Stimulated activated CD4-positive, alpha-beta T cell treated with anti-CD3 and anti-CD28 coated beads, Interleukin-4, amount 100 ng/mL, for 48 hours (primary cell): ENCODE measurements around the gene STARD13.

Experiments used
- DNase-seq, 2 donors: peaks; one replicate each; pipeline ENCODE4 v3.0.0-alpha.2; 2020; ENCODE audit warnings: low read depth in 2 of 2

STARD13 gene

DNA sequence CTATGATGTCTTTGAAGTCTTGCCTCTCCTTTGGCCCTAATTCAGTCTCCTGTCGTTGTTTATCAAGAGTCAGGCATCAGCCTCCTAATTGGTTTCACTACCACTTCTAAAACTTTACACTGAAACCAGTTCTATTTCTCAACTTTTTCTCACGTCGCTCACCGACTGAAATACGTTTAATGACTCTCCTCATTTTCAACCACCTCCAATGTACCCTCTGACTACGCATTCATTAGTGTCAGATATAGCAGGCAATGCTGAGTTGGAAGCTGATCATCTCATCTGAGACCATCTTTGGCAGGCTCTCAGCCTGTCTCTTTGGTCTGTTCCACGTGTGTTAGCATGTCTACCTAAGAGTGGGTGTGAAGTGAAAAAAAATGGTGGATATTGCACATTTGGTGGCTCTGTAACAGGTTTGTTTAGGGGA, 141.2 kb downstream of the STARD13 start:
- DNase-seq, result no peak

DNA sequence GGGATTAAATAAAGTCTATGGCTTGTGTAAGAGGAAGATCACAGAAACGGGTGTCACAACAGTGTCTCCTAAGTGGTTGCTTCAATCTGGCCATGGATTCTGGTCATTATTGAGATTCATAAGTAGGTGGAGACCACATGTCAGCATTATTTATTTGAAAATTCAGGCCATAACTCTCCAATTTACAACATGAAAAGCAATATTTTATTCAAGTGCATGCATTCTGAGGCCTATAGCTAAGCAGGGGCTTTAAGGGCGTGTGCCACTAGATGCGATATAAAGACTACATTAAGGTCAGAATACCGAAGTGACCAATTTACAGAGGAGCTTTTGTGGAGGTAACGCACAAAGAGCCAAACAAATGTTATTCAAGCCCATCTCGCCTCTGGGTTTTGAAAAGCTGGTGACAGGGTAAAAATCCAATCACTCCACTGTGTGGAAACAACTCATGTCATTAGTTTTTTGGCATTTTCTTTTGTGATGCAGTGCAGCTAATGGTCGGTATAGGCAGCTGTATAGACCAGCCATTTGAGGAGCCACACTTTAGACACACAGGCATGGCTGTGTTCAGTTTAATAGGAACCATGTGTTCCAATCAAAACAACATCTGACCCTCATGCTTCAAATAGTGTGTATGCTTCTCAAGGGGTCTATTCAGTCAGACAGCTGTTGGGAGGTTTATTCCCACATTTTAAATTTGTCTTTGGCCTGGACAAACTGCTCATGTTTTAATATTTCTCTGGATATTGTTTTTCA, 145.6 kb downstream of the STARD13 start:
- no peak for DNase-seq

DNA sequence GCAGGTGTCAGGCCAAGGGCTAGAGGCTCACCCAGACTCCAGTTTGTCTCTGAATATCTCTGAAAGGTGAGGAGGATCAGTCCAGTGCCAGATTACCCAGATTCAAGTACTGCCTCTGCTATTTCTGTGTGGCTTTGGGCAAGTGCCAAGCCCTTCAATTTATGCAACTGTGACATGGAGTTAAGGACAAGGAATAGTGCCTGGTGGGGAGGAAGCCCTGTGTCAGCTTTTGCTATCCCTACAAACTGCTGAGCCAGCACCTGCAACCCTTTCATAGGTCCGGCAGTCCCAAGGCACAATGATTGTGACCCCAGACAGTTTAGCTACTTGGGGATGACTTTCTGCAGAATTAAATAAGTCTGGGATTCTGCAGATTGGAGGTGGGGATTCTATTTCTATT, 146.4 kb downstream of the STARD13 start:
- DNase-seq, result no peak

- DNase-seq, result no peak
Measured at GRCh38 chr13:33138441-33138840, 147.1 kb downstream of the STARD13 start.

DNA sequence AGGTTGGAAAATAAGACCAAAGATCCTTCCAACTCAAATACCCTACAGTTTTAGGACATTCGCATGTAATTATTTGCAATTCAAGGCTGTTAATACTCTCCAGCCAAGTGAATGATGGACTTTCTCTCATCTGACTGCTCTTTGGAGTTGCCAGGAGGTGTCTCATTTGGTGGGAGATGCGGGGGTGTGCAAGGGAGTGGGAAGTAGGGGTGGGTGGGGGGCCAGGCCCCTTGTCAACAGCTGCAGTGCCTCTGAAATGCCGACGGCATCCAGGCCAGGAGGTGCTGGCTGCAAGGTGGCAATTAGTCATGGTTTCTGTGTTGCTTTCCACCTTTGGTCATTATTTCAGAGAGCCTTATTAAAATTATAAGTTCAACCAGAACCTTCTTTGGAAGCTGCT, 147.8 kb downstream of the STARD13 start:
- DNase-seq, result no peak

GRCh38 chr13:33135097-33135496, 150.5 kb downstream of the STARD13 start:
- DNase-seq, result no peak

GRCh38 chr13:33134213-33134612, 151.3 kb downstream of the STARD13 start:
- DNase-seq, result no peak

DNA sequence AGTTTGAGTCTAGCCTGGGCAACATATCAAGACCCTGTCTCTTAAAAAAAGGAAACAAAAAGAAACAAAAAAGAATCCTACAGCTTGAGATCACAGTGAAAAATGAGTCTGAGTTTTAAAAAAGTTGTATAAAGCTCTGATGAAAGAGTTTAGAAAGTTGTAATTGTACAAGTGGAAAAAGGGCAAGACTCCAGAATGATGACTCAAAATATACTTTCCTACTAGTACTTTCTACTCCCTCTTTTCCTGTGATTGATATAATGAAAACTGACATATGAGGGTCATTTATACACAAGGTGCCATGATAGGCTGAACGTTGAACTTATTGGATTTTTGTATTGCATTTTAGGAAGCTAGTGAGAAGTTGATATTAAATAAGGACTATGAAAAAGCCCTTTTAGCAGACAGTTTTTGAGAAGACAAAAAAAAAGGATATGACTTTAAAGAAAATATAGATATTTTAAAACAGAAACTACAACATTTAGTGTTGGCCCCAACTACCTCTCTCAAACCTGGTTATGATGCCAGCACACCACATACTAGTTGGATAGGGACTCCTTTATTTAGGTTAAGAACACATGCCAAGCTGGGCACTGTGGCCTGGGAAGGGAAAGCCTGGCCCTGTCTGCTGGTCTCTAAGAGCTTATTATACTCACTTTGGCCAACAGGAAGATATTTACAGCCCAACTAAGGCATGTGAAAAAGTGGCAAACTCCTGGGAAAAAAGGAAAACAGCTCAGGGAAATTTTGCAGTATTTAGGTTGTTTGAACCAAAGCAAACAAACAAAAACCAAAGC, 152.7 kb downstream of the STARD13 start:
- no peak for DNase-seq

DNA sequence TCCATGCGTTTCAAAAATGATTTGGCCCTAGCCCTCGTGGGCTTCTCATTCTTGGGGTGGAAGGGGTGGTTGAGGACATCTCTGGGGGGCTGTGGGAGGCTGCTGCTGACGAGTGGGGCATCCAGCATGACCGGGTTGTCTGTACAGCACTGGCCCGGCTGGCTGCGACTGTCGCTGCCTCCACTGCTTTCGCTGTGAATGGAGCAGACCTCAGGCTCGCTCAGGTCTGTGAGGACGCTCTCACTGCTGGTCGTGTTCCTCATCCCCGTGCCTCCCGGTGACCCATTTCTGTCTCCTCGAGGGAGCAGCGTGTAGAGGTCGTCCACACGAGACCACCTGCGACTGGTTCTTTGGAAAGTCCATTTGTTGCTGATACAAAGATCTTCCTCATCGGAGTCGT, 155.7 kb downstream of the STARD13 start:
- no peak for DNase-seq

DNA sequence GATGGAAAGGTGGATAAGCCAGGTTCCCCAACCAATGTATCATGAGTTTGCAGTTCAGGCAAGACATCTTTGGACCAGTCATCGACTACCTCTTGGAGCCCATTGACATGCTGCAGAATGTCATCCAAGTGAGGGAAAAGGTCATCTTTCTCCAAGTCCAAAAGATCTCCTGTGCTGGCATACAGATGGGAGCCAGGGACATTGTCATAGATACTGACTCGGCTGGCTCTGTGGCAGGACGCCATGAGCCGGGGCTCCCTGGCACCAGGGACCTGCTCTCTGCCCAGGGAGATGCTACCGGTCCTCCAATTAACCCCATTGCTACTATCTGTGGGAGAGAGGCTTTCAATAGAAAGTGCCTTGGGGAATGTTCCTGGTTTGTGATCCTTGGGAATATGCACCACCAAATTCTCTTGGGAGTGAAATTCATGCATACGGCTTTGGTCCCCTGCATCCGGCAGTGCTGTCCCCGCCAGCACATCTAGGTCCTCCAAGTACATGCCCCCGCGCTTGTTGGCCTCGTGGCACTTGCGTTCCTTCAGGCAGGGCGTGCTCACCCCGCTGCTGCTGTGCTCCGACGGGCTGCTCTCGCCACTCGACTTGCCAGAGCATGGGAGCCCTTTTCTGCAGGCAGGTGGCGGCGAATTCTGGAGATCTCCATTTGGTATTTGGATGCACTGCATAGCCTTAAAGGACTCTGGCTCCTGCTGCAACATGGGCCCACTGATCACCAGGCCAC, 156.3 kb downstream of the STARD13 start:
- DNase-seq, result no peak

DNA sequence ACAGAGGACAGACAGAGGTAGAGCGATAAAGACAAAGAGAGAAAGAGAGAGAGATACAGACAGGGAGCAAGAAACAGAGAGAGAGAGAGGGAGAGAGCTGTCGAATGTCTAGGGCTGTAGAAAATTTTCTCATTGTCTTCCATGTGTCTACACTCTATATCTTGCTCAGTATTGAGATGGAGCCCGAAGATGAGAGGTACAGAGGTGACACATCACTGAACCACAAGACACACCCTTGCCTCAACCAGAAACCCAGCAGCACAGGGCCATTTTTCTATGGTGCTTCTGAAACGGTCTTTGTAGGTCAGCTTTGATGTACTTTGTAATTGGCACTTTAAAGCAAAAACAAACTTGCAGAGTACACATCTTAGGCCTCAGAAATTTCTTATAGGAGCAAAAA, 157.4 kb downstream of the STARD13 start:
- DNase-seq, result no peak

DNA sequence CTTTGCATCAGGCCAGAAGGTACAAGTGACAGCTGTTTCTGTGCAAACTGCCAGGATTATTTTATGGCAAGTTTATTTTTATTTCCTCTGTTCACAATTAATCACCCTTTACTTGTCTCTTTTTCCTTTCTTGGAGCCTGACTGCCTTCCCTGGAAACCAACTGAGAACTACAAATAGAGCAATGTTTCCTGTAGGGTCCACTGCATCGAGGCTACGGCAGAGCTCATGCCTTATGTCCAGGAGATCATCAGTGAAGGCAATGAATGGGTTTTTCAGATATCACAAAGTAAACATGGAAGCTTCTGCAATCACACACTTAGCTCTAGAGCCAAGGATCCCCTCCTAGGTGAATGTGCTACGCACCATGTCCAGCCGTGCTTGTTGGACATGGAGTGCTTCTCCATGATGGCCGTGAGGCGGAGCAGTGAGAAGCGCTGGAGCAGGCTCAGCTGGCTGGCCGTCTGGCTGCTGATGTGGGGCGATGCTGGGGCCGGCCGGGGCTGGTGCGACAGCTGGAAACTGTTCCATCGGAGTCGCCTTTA, 158.5 kb downstream of the STARD13 start:
- DNase-seq, result no peak

GRCh38 chr13:33125821-33126570, 159.6 kb downstream of the STARD13 start:
- DNase-seq, result no peak

DNA sequence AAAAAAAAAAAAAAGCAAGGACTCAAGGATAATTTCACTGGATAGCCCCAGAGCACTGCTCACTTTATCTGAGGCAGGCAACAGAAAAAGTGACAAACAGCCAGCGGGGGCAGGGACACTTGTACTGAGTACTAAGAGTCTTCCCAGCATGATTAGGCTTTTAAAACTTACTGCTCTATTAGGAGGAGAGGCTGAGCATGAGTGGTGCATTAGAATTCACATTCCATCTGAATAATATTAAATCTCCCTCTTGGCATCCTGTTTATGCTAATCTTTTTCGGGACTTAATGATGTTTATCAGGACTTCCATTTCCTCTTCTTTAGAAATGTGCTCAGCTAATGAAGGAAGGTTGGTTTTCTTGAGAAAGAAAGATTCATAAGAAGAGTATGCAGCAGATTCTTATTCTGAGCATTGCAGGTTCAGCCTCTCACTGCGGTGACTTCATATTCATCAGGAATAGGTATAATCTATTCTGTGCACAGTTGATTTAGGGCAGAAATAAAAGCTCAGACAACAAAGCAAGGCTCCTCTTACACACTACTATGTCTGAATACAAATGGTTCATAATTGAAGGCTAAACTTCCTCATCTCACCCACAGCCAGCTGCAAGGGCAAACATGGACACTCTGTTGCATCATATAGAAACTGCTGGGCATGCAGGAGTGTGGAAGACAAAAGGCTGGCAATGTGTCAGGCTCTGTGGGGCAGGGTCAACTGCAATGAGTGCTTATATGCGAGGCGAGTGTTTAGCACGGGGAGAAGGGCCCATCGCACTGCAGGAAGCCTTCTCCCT, 162.3 kb downstream of the STARD13 start:
- no peak for DNase-seq

- DNase-seq, result no peak
Measured at GRCh38 chr13:33119856-33120543, 165.6 kb downstream of the STARD13 start.

- DNase-seq, result no peak
Measured at GRCh38 chr13:33119022-33119781, 166.4 kb downstream of the STARD13 start.

DNA sequence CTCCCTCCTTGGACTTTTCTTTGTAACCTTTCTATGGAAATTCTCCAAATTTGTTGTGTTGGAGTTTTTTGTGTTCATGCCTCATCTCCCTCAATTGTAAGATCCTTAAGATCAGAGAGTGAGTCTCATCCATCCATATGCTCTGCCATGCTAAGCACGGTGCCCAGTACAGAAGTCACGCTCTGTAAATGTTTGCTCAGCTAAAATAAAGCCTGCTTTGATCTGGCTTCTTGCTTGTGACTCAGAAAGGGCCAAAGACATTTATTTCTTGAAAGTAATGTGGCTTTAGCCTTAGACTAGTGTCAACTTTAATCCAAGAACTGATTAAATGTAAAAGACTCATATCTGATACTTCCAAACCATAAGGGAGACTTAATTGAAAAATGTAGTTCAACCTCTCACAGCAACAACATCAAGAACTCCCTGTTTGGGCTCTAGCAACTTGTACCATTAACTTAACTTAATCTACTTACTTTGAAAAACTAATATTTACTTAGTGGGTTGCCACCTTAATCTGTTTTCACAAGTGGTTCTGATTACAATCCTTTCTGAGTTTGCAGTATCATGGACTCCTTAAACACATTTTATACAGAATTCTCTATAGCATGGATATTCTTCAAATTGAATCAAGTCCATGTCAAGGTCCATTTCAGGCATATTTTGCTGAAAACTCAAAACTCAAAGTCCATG, 169.1 kb downstream of the STARD13 start:
- no peak for DNase-seq

DNA sequence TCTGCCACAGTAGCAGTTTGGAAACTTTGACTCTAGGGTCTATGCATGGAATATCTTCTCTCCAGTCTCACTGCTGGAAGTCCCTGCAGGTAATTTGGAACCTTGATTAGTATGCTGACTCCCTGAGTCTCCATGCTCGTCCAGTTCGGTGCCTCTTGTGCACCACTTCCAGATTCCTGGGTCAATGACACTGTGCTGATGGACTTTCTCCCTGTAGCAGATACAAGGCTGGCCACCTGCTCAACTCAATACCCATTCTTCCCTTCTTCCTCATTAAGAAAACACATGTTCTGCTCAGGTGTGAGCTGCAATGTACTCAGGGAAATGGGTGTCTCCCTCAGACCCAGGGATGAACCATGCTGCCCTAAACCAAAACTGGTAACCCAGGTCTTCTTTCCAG, 170.3 kb downstream of the STARD13 start:
- DNase-seq, result no peak

DNA sequence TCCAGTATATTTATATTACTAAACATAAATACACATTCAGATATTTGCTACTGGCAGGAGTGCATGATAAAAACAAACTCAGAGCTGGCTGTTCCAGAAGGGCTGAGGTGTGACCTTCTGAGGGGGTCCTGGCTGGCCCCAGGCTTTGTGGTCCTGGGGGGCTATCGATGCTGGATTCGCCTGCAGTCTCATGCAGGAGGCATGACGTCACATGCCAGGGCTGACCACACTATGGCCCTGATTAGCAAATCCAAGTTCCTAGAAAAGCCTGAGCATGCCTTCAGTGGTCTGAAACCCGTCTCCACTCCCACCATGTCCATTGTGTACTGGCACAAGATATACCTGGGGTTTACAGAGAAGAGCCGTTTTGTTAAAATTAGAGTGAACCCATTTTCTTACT, 171.4 kb downstream of the STARD13 start:
- DNase-seq, result no peak
